ENCODE measurements around the gene AATK. TPM values are rescaled to one million over a fixed set of nuclear protein-coding genes. Genes with fewer than 3 reads are reported as not detected.

AATK gene
- total RNA-seq, 2 experiments from 2014 or later = 1.2 to 1.4 TPM

DNA sequence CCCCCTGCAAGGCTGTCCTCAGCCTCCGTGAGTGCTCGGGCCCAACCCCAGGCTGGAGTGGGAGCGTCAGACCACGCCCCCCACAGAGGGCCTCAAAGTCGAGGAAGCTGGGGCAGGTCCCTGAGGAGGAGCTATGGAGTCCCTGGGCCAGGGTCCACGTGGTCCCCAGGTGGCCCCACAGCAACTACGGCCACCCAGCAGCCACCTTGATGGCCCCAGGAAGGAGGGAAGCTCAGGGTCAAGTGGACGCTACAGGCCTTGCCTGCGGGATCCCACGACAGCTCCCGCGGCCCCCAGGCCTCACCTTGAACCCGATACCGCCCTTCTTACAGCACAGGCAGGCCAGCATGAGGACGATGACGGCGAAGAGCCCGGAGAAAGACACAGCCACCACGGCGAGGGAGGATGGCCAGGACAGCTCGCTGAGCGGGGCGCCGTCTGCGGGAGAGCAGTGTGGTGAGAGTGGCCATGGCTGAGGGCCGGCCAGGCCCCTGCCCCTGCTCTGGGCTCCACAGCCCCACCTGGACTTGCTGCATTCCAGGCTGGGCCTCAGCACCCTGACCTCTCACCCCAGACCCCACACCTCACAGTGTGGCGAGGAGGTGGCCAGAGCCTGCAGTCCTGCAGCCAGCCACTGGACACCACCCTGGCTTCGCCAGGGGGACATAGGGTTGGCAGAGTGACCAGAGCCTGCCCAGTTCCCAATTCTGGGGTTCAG, 31.8 kb downstream of the AATK start:
- Mint-ChIP-seq H3K4me1 (no peaks in the 10 kb centered on the region), H3K9me3 (peaks cover 12% of the 10 kb centered on the region), H3K4me3 (no peak overlapping the region), H3K36me3 (no peaks in the 10 kb centered on the region), H3K27ac (no peak overlapping the region), H3K27me3 (no peaks in the 10 kb centered on the region)
- POLR2A ChIA-PET = no interaction called here
- ATAC-seq (ENCODE audit: low read depth) = no peak
- DNase-seq = no peak

DNA sequence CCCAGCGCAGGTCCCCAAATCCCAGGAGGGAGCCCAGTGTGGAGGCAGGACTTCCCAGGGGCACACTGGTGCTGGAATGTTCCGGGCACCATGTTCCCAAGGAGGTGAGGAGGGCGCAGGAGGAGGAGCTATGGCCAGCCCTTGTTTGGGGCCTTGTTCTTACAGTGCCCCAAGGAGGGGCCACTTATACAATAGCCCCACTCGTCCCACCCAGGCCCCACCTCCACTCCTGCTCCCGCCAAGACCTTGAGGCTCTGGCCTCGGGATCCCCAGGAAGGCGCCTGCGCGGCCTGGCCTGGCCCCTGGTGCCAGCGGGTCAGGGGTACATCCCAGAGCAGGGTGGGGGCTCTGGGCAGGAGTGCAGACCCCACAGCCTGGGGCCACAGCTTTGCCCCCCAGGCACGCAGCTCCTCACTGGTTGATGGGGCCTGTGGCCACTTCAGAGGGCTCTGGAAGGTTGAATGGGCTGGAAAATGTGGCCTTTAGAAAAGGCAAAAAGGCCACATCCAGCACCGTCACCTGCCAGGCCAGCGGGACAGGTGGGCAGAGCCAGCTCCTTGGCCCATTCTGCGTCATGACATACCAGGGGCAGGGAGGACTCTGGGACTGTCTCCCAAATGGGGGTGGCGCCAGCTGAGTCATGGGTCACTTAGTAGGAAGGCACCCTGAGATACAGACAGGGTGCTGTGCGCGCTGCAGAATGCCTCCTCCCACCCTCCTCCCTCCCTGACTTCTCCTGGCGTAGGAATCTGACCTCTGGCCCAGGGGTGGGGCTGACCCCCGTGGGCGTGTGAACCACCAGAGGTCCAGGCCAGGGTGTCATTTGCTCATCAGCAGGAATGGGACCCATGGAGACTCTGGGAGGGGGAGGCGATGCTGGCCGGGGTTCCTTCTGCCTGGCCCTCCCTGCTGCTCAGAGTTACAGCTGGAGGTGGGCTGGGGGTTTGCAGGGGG, 33.0 kb downstream of the AATK start:
- DNase-seq (no peak), ATAC-seq (ENCODE audit: low read depth) (no peak)
- H3K36me3 Mint-ChIP-seq = no peaks in the 10 kb centered on the region
- no peaks in the 10 kb centered on the region for H3K4me1 Mint-ChIP-seq
- H3K9me3 Mint-ChIP-seq = peaks cover 6% of the 10 kb centered on the region
- H3K4me3 Mint-ChIP-seq = no peak overlapping the region
- no peaks in the 10 kb centered on the region for H3K27me3 Mint-ChIP-seq
- no peak overlapping the region for H3K27ac Mint-ChIP-seq
- POLR2A ChIA-PET = no interaction called here

DNA sequence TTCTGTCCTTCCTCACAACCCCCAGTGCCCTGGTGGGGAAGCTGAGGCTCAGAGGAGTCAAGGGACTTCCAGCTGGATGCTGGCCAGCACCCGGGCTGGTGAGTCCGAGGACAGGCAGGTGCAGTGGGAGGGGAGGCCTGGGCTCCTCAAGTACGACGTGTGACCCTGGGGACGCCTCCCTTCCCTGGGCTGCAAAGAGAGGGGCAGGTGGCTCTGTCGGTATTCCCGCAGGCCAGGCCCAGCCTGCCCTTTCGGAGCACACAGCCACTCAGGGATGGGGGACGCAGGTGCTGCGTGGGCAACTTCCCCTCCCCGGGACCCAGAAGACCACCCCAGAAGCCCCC, 33.9 kb downstream of the AATK start:
- Mint-ChIP-seq H3K4me1 (no peaks in the 10 kb centered on the region), H3K36me3 (no peaks in the 10 kb centered on the region), H3K27ac (no peak overlapping the region), H3K4me3 (no peak overlapping the region), H3K27me3 (no peaks in the 10 kb centered on the region), H3K9me3 (no peaks in the 10 kb centered on the region)
- POLR2A ChIA-PET = no interaction called here
- ATAC-seq (ENCODE audit: low read depth) (no peak), DNase-seq (no peak)

DNA sequence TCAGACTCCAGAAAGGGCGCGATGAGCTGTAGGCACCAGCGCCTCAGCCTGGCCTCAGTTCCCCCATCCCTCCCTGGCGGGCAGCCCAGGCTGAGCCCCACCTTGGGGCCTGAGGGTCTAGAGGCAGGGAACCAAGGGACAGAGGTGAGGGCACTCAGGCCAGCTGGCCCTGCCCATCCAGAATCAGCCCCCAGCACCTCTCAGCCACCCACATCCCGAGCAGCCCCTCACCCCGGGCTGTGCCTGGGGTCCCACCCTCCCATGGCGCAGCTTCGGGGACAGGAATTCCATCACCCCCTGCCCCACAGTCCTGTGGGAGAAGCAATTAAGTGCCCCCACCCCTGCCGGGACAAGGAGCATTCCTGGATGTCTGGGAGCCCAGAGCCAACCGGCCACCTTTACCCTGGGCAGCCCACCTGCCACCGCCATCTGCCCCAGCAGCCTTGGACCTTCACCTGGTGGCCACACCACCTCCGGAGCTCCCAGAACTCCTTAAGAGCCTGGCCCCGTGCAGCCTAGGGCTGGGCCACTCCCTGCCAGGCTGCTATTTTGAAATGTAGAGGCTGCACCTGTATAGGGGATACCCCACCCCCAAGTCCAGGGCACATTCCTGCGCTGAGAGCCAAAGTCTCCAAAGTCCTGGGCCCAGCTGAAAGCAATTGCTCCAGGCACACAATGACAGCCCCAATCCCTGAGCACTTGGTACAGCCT, 34.4 kb downstream of the AATK start:
- Mint-ChIP-seq H3K36me3 (no peaks in the 10 kb centered on the region), H3K27me3 (no peaks in the 10 kb centered on the region), H3K4me3 (no peak overlapping the region), H3K27ac (no peak overlapping the region), H3K9me3 (no peaks in the 10 kb centered on the region), H3K4me1 (no peaks in the 10 kb centered on the region)
- POLR2A ChIA-PET = no interaction called here
- DNase-seq = no peak
- ATAC-seq (ENCODE audit: low read depth) = no peak

DNA sequence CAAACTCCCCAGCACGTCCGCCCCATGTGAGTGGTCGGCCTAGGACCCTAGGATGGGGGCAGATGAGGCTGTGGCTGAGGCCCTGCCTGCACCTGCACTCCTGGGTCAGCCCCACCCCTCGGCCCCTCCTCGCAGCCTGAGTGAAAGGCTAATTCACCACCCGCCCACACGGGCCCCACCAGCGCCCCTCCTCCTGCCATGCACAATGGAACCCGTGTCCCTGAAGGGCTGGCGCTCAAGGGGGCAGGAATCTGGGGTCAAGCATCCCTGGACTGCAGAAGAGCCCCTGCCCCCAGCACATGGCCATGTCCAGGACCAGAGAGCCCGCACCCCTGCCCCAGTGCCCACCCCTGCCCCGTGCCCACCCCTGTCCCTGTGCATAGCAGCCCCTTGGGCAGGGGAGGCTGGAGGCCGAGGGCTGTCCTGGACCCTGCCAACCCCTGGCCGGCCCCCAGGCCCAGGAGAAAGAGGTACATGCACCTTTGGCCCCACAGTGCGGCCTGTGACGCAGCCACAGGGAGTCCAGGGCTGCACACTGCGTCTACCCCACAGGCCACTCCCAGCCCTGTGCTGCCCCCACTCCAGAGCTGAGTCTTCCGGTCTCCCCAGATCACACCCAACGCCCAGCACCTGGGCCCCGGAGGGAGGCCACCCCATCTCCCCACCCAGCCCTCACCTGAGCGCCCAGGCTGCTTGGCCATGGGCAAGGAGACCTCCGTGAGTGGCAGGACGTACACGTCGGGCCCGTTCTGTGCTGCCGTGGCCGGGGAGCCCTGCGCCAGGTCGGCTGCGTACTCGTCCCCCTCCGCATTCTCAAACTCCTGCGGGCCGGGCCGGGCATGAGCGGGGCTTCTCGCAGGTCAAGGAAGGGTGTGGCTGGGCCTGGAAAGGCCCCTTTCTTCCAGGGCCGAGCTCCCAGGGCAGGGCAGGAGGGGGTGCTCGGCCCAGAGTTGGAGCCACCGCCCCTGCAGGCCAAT, 35.3 kb downstream of the AATK start:
- POLR2A ChIA-PET = no interaction called here

DNA sequence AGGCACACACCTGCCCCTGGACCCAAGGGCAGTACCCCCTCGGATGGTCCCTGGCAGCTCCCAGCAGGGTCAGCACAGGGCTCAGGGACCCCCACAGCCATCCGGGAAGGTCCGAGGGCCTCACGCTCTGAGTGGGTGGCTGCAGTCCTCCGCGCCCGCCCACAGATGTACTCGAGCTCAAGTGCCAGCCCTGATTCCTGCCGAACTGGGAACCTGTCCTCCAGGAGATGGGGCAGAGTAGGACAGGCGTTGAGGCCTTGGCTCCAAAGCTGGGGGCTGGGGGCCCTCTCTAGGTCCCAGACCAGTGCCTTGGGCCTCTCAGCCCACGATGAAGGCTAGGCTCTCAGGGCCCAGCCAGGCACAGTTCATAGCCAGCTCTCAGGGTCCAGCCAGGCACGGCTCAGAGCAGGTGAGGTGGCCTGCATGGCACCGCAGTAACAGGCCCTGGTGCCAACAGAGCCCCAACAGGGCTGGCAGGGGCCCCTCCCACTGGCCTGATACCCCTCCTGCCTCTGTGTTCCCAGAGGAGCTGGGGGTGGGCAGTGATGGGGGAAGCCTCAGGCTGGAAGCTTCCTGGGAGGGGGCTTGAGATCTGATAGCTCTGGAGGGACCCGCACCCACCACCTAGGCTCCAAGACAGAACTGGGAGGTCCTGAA, 36.2 kb downstream of the AATK start:
- H3K27me3 Mint-ChIP-seq = no peaks in the 10 kb centered on the region

More for the DNA sequence above, 35.3 kb downstream of the AATK start:
- no peak for ATAC-seq (ENCODE audit: low read depth)
- Mint-ChIP-seq H3K27me3 (no peaks in the 10 kb centered on the region), H3K4me3 (no peak overlapping the region), H3K36me3 (no peaks in the 10 kb centered on the region), H3K27ac (no peak overlapping the region), H3K9me3 (no peaks in the 10 kb centered on the region), H3K4me1 (no peaks in the 10 kb centered on the region)
- DNase-seq = no peak

DNA sequence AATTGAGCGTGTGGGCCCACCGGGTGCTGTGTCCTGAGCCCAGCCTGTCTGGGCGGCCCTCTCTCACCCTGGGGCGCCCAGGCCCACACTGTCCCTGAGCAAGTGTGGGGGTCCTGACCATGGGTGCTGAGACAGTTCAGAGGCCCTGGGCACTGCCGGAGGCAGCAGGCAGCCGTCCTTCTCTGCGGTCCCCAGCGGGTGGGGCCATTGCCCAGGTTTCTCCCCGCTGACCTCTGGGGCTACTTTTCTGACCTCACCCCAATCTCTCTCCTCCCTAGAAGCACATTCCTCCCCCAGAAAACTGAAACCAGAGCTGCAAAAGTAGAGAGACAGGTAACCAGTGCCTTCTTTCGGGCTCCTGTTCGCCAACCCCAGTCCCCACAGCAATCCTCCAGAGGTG, 36.7 kb downstream of the AATK start:
- Mint-ChIP-seq H3K4me3 (no peak overlapping the region), H3K27me3 (no peaks in the 10 kb centered on the region), H3K4me1 (no peaks in the 10 kb centered on the region), H3K27ac (no peak overlapping the region), H3K9me3 (no peaks in the 10 kb centered on the region), H3K36me3 (no peaks in the 10 kb centered on the region)
- DNase-seq (no peak), ATAC-seq (ENCODE audit: low read depth) (no peak)
- POLR2A ChIA-PET = no interaction called here

More for the DNA sequence above, 36.2 kb downstream of the AATK start:
- DNase-seq (no peak), ATAC-seq (ENCODE audit: low read depth) (no peak)
- Mint-ChIP-seq H3K36me3 (no peaks in the 10 kb centered on the region), H3K4me3 (no peak overlapping the region), H3K4me1 (no peaks in the 10 kb centered on the region), H3K9me3 (no peaks in the 10 kb centered on the region), H3K27ac (no peak overlapping the region)
- POLR2A ChIA-PET = no interaction called here

DNA sequence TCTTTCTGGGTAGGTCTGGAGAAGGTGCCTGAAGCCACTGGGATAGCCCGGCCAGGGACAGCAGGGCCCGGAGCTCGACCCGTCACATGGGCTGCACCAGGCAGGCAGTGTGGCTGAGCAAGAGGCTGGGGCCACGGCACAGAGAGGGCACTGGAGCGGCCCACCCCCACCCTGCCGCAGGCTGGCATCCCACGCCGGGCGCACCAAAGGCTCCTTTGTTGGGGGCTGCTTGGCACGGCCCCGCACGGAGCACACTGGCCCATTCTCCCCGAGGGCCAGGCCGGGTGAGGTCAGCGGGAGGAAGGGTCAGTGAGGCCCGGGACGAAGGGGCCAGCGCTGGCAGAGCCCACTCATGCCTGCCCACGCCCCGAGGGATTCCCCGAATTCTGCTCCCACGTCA, 37.2 kb downstream of the AATK start:
- H3K27me3 Mint-ChIP-seq = no peaks in the 10 kb centered on the region
- H3K36me3 Mint-ChIP-seq = no peaks in the 10 kb centered on the region
- ATAC-seq (ENCODE audit: low read depth) = no peak
- H3K4me1 Mint-ChIP-seq = no peaks in the 10 kb centered on the region
- no peak for DNase-seq
- H3K9me3 Mint-ChIP-seq = no peaks in the 10 kb centered on the region
- no peak overlapping the region for H3K4me3 Mint-ChIP-seq
- H3K27ac Mint-ChIP-seq = no peak overlapping the region
- POLR2A ChIA-PET = no interaction called here

DNA sequence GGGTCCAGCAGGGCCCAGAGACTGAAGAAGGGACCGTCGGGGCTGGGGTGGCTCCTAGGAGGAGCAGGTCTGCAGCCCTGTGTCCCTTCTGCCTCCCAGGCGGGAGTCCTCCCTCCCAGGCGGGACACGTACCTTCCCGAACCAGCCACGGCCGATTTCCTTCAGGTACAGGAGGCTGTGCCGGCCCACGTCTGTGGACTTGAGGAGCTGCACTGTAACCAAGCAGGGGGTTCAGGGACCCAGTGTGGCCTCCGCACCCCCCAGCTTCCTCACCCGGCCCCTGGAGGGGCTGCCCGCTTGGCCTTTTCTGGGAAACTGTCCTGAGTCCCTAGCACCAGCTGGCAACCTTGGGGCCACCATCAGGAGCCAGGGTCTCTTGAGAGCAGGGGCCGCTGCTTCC, 37.7 kb downstream of the AATK start:
- POLR2A ChIA-PET = no interaction called here
- Mint-ChIP-seq H3K27ac (no peak overlapping the region), H3K27me3 (no peaks in the 10 kb centered on the region), H3K4me3 (no peak overlapping the region), H3K36me3 (no peaks in the 10 kb centered on the region), H3K4me1 (no peaks in the 10 kb centered on the region), H3K9me3 (no peaks in the 10 kb centered on the region)
- ATAC-seq (ENCODE audit: low read depth) = no peak
- no peak for DNase-seq

DNA sequence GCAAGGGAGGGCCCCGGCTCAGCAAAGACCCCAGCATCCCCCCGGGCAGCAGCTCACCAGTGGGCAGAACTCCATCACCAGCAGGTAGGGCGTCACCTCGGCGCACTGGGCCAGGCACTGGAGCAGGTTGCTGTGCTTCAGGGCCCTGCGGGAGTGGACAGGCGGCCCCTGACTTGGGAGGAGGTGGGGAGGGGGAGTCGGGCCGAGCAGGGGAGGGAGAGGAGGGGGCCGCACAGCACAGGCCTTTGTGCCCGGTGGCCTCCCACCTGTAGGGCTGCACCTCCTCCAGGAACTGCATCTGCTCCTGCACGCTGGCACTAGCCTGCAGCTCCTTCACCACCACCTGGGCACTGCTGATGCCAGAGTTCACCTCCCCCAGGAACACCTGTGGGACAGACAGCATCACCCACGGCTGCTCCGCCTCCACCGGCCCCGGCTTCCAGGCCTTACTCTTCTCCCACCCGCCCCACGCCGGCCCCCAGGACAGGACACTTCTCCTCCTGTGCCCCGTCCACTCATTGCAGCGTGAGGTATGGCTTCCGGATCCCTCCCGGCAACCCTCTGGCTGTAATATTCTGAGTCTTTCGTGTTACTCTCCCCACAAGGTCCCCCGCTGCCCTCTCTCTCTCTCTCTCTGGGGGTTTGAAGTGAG, 38.4 kb downstream of the AATK start:
- no peak for DNase-seq
- ATAC-seq (ENCODE audit: low read depth) = no peak
- POLR2A ChIA-PET = no interaction called here
- no peaks in the 10 kb centered on the region for H3K27me3 Mint-ChIP-seq
- H3K4me1 Mint-ChIP-seq = no peaks in the 10 kb centered on the region
- H3K4me3 Mint-ChIP-seq = no peak overlapping the region
- no peaks in the 10 kb centered on the region for H3K36me3 Mint-ChIP-seq
- H3K27ac Mint-ChIP-seq = no peak overlapping the region
- H3K9me3 Mint-ChIP-seq = no peaks in the 10 kb centered on the region

DNA sequence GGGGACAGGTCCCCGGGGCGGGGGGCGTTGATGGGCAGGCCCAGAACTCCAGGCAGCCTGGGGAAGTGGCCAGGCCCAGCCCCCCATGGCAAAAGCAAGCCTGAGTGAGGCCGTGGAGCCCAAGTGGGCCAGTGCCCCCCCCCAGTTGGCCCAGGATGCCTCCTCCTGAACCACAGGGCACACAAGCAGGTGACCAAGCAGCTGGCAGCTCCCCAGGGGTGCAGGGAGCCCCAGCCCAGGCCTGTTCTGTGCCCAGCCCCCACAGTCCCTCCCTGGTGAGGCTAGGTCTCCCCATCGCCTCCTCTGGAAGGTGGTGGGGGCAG, 38.9 kb downstream of the AATK start:
- H3K27me3 Mint-ChIP-seq = no peaks in the 10 kb centered on the region
- ATAC-seq (ENCODE audit: low read depth) (no peak), DNase-seq (no peak)
- no peaks in the 10 kb centered on the region for H3K4me1 Mint-ChIP-seq
- H3K4me3 Mint-ChIP-seq = no peak overlapping the region
- H3K9me3 Mint-ChIP-seq = no peaks in the 10 kb centered on the region
- no peaks in the 10 kb centered on the region for H3K36me3 Mint-ChIP-seq
- H3K27ac Mint-ChIP-seq = no peak overlapping the region
- POLR2A ChIA-PET = no interaction called here

DNA sequence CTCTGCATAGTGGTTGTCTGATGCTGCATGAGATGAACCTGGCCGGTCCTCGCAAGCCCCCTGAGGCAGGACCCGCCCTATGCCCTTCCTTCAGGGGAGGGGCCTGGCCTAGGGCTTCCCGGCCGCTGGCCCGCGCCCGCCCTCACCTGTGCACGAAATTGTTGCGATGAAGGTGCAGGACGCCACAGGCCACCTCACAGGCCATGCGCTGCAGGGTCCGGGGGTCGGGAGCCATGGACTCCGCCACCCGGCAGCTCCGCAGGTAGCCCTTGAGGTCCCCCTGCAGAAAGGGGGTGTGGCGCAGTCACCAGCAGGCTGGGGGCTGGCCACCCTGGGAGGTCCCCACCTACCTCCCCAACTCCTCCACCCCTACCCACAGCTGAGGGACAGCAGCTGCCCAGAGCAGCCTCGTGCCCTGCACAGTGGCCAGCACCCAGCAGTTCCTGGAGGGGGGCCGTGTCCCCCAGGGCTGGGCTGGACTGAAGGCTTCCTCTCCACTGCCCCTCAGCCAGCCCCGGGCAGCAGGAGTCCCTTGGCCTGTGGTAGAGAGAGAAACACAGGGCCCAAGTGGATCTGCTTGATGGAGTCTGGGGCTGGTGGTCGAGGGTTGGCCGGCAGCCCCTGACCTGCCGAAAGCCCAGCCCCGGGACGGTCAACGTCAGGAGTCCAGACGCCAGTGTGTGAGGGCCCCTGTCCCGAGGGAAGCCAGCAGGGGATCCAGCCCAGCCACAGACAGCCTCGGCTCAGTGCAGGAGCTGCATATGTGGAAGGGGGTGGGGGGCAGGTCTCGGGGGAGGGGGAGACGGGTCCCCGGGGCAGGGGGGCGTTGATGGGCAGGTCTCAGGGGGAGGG, 39.5 kb downstream of the AATK start:
- POLR2A ChIA-PET = no interaction called here
- no peaks in the 10 kb centered on the region for H3K9me3 Mint-ChIP-seq
- no peaks in the 10 kb centered on the region for H3K4me1 Mint-ChIP-seq
- H3K36me3 Mint-ChIP-seq = no peaks in the 10 kb centered on the region
- no peak overlapping the region for H3K4me3 Mint-ChIP-seq
- no peak for ATAC-seq (ENCODE audit: low read depth)
- no peak for DNase-seq
- H3K27me3 Mint-ChIP-seq = no peaks in the 10 kb centered on the region
- H3K27ac Mint-ChIP-seq = no peak overlapping the region
